Endothelial cell of umbilical vein (primary cell): ENCODE results near the gene TBC1D10B. TPM values are rescaled to one million over a fixed set of nuclear protein-coding genes. Genes with fewer than 3 reads are reported as not detected.

Experiments
- BruUV-seq: library from RNA; stranded (reverse); fragments of 400-500 nt; replicated peaks from 2 replicates; lab custom pipeline; 2021; lab: Mats Ljungman, UMichigan
- CTCF ChIA-PET: fragments of 300-600, 350-600 bp; sonication (Branson Sonifier 250); formaldehyde crosslinking; loops from one replicate; lab custom pipeline; 2021; ENCODE audit warnings: antibody characterized with exemption, inconsistent platforms; lab: Charles Lee
- POLR2A ChIA-PET: fragments of 300-600, 350-600 bp; sonication (Branson Sonifier 250); formaldehyde crosslinking; loops from one replicate; lab custom pipeline; 2021; ENCODE audit warnings: antibody characterized with exemption, inconsistent platforms; lab: Charles Lee
- DNase-seq: peaks from one replicate; pipeline ENCODE4 v3.0.0-alpha.2; 2011; ENCODE audit warnings: low read depth, low spot score
- FAIRE-seq: peaks from 2 replicates; lab custom pipeline; 2011; peaks lifted over from hg19 to GRCh38; lab: Jason Lieb, UNC
- H2AFZ ChIP-seq: 2 replicates; pipeline ENCODE4 v1.6.0; 2012; ENCODE audit warnings: low read depth, low read length, control low read depth, inconsistent platforms
- H3K27ac ChIP-seq: 2 replicates; pipeline ENCODE4 v1.5.1; 2011; ENCODE audit warnings: low read depth, mild to moderate bottlenecking, control low read depth, low read length, moderate library complexity; ENCODE audit not compliant: insufficient read depth
- H3K27me3 ChIP-seq, 2 experiments: 2 replicates each; pipeline versions ENCODE4 v1.6.0 to v1.6.1; 2011; ENCODE audit warnings: low read length in 2 of 2, mixed read lengths in 1 of 2; ENCODE audit not compliant: control insufficient read depth in 2 of 2, insufficient read depth in 2 of 2
- H3K36me3 ChIP-seq, 2 experiments: 2 replicates in 1 of 2; 3 replicates in 1 of 2; pipeline ENCODE4 v1.5.1; 2011; ENCODE audit warnings: low read length in 2 of 2, mild to moderate bottlenecking in 1 of 2, moderate library complexity in 1 of 2; ENCODE audit not compliant: control insufficient read depth in 2 of 2, insufficient read depth in 2 of 2; ENCODE audit errors: extremely low read depth in 1 of 2
- H3K4me1 ChIP-seq: 3 replicates; pipeline ENCODE4 v1.5.1; 2011; ENCODE audit warnings: mild to moderate bottlenecking, low read length; ENCODE audit not compliant: control insufficient read depth, insufficient read depth; ENCODE audit errors: extremely low read depth
- H3K4me2 ChIP-seq: 2 replicates; pipeline ENCODE4 v1.6.1; 2011; ENCODE audit warnings: low read length, control low read depth, mixed read lengths; ENCODE audit not compliant: insufficient read depth
- H3K4me3 ChIP-seq, 3 experiments: fragments of 200-600 bp in 1 of 3; sonication (generic), shearing (Covaris generic) in 1 of 3; replicated peaks in 1 of 3; 2 replicates each; pipeline ENCODE4 v1.5.1; 2011 to 2016; ENCODE audit warnings: control low read depth in 3 of 3, low read length in 3 of 3, mild to moderate bottlenecking in 2 of 3, inconsistent platforms in 1 of 3, low read depth in 1 of 3, moderate library complexity in 1 of 3; ENCODE audit not compliant: insufficient read depth in 1 of 3
- H3K79me2 ChIP-seq: 2 replicates; pipeline ENCODE4 v1.6.0; 2012; ENCODE audit warnings: low read length, inconsistent platforms; ENCODE audit not compliant: control insufficient read depth, insufficient read depth
- H3K9ac ChIP-seq: replicated peaks from 2 replicates; pipeline ENCODE3; 2011; ENCODE audit warnings: low read length, control low read depth; ENCODE audit not compliant: insufficient read depth; ENCODE audit errors: extremely low read depth
- H3K9me1 ChIP-seq: replicated peaks from 3 replicates; pipeline ENCODE4 v1.6.0; 2011; ENCODE audit warnings: mild to moderate bottlenecking, low read length; ENCODE audit not compliant: control insufficient read depth, insufficient read depth; ENCODE audit errors: extremely low read depth
- H3K9me3 ChIP-seq: replicated peaks from 2 replicates; pipeline ENCODE4 v1.5.1; 2012; ENCODE audit warnings: low read length, inconsistent platforms; ENCODE audit not compliant: control insufficient read depth, insufficient read depth
- H4K20me1 ChIP-seq: replicated peaks from 2 replicates; pipeline ENCODE3; 2011; ENCODE audit warnings: mild to moderate bottlenecking, low read length; ENCODE audit not compliant: control insufficient read depth, insufficient read depth; ENCODE audit errors: extremely low read depth
- CTCF ChIP-seq, 2 donors: IDR thresholded peaks; 1 replicate in 1 of 2; 2 replicates in 1 of 2; pipeline ENCODE4 v1.5.1; 2011; ENCODE audit warnings: low read length in 2 of 2, mild to moderate bottlenecking in 2 of 2, moderate library complexity in 2 of 2, control low read depth in 1 of 2, inconsistent platforms in 1 of 2, low read depth in 1 of 2; ENCODE audit not compliant: insufficient read depth in 1 of 2; ENCODE audit errors: extremely low read depth in 1 of 2
- EZH2 ChIP-seq: IDR thresholded peaks from 2 replicates; pipeline ENCODE4 v1.6.1; 2012; ENCODE audit warnings: borderline replicate concordance, low read depth, mild to moderate bottlenecking, moderate library complexity, low read length, inconsistent platforms; ENCODE audit not compliant: severe bottlenecking
- FOS ChIP-seq: IDR thresholded peaks from 2 replicates; pipeline ENCODE4 v1.6.1; 2011; ENCODE audit warnings: mild to moderate bottlenecking, low read length, moderate library complexity, borderline replicate concordance; ENCODE audit not compliant: insufficient read depth
- GATA2 ChIP-seq: IDR thresholded peaks from 2 replicates; pipeline ENCODE4 v1.7.0; 2011; ENCODE audit warnings: low read depth, mild to moderate bottlenecking, moderate library complexity, mixed read lengths, low read length; ENCODE audit not compliant: insufficient read length, insufficient read depth
- JUN ChIP-seq: IDR thresholded peaks from 2 replicates; pipeline ENCODE4 v1.6.1; 2011; ENCODE audit warnings: borderline replicate concordance, low read depth; ENCODE audit not compliant: insufficient read length, insufficient read depth
- MYC ChIP-seq: IDR thresholded peaks from one replicate; pipeline ENCODE4 v1.6.1; 2011; ENCODE audit warnings: mild to moderate bottlenecking, low read depth, low read length
- POLR2A ChIP-seq: IDR thresholded peaks from 2 replicates; pipeline ENCODE4 v1.6.1; 2012; ENCODE audit warnings: low read depth, mild to moderate bottlenecking, control low read depth, low read length
- POLR2AphosphoS5 ChIP-seq: IDR thresholded peaks from 2 replicates; pipeline ENCODE4 v1.6.1; 2012; ENCODE audit warnings: low read depth, mild to moderate bottlenecking, control low read depth, low read length, moderate library complexity; ENCODE audit not compliant: insufficient read depth
- dilution Hi-C: fragments of 300-500 bp; cut with MboI; formaldehyde crosslinking; loops from one replicate; pipeline ENCODE4 v1.15.0; 2019; ENCODE audit warnings: low sequenced_read_pairs; ENCODE audit not compliant: extremely low pct_ligation_motif_present
- intact Hi-C: fragments of 100-400 bp; cut with micrococcal nuclease; formaldehyde crosslinking; loops from one replicate; pipeline ENCODE4 v1.10.0; 2022
- polyA plus RNA-seq, 4 experiments: library from polyadenylated mRNA; depleted of rRNA in 3 of 4; stranded (reverse) in 3 of 4; unstranded in 1 of 4; fragments of >200 nt; gene quantifications; 2 replicates each; pipeline versions ENCODE4 v1.2.1 to v1.2.3, GENCODE V29; 2011 to 2012; ENCODE audit warnings: missing spikeins in 1 of 4
- total RNA-seq: library from RNA; stranded (reverse); gene quantifications from 2 replicates; pipeline ENCODE4 v1.2.3, GENCODE V29; 2021
- TF ChIP-seq, protein P1 (sequence below): IDR thresholded peaks from 2 replicates; pipeline ENCODE4 v1.6.1; 2011; ENCODE audit not compliant: insufficient read depth, insufficient read length

TBC1D10B gene
- total and polyA plus RNA-seq, 2 donors (not counting 3 experiments of a cell fraction or from before 2014, with no cell fraction given), result 37.0 to 63.0 TPM

- H3K27me3 ChIP-seq, result no peaks in the 10 kb centered on the region
- no peaks in the 10 kb centered on the region for H3K9me3 ChIP-seq
- H3K4me1 ChIP-seq, result peaks cover 12% of the 10 kb centered on the region
- H3K27ac ChIP-seq, result no peak overlapping the region
- no peak for TF ChIP-seq FOS
- no peak for TF ChIP-seq POLR2A
- no peak for TF ChIP-seq POLR2AphosphoS5
- no peak for TF ChIP-seq EZH2
- TF ChIP-seq JUN, result no peak
- TF ChIP-seq MYC, result no peak
- TF ChIP-seq, protein P1, sequence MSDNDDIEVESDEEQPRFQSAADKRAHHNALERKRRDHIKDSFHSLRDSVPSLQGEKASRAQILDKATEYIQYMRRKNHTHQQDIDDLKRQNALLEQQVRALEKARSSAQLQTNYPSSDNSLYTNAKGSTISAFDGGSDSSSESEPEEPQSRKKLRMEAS, result no peak
- TF ChIP-seq GATA2, result no peak
- no peak for TF ChIP-seq CTCF (IDR thresholded peaks at IDR 0.05; ENCODE audit: extremely low read depth in 1 of 2, insufficient read depth in 1 of 2, low read depth in 1 of 2, low read length in 2 of 2)
- H4K20me1 ChIP-seq, result no peaks in the 10 kb centered on the region
- ChIA-PET CTCF (interaction anchor here (1.3 kb wide), 1 partner anchor 15 kb away, joined by 3 read pairs; no protein-coding TSS in a partner anchor), POLR2A (no interaction called here)
- H3K9ac ChIP-seq, result no peak overlapping the region
- no peaks in the 10 kb centered on the region for H3K9me1 ChIP-seq
- FAIRE-seq (no peak), DNase-seq (no peak)
- intact Hi-C loops, result no loop called here
- H3K4me3 ChIP-seq, result no peak overlapping the region
- H3K4me2 ChIP-seq, result no peak overlapping the region
- H2AFZ ChIP-seq, result no peak overlapping the region
- H3K36me3 ChIP-seq, result no peaks in the 10 kb centered on the region
- no TSS peak for BruUV-seq
- dilution Hi-C loops, result no loop called here
- H3K79me2 ChIP-seq, result no peaks in the 10 kb centered on the region
Observed at GRCh38 chr16:30380803-30381208, 10.5 kb upstream of the TBC1D10B start.
